Activated CD4-positive, alpha-beta T cell treated with anti-CD3 and anti-CD28 coated beads, Interleukin-2, amount 10 ng/mL, durations not matched to agents 24 days and 14 days (primary cell): ENCODE measurements around the gene LTK. TPM values are rescaled to one million over a fixed set of nuclear protein-coding genes. Genes with fewer than 3 reads are reported as not detected.

Source experiments
- DNase-seq: peaks from one replicate; pipeline ENCODE4 v3.0.0; 2022
- H3K27ac Mint-ChIP-seq: one replicate; pipeline ENCODE4 v1.8.0; 2022; ENCODE audit warnings: mild to moderate bottlenecking, mixed read lengths
- H3K27me3 Mint-ChIP-seq: one replicate; pipeline ENCODE4 v1.8.0; 2022; ENCODE audit warnings: mixed read lengths
- H3K36me3 Mint-ChIP-seq: one replicate; pipeline ENCODE4 v1.8.0; 2022; ENCODE audit warnings: low read depth, mild to moderate bottlenecking, mixed read lengths
- H3K4me1 Mint-ChIP-seq: one replicate; pipeline ENCODE4 v1.8.0; 2021; ENCODE audit warnings: mixed read lengths
- H3K4me3 Mint-ChIP-seq: one replicate; pipeline ENCODE4 v1.8.0; 2022; ENCODE audit warnings: mild to moderate bottlenecking, moderate library complexity, mixed read lengths
- H3K9me3 Mint-ChIP-seq: one replicate; pipeline ENCODE4 v1.8.0; 2021; ENCODE audit warnings: mixed read lengths
- intact Hi-C: fragments of 100-400 bp; cut with micrococcal nuclease; formaldehyde crosslinking; loops from one replicate; pipeline ENCODE4 v1.15.1; 2023
- total RNA-seq: library from RNA; stranded (reverse); gene quantifications from 2 replicates; pipeline ENCODE4 v1.2.3, GENCODE V29; 2022

LTK gene
- total RNA-seq, 1 donor from 2014 or later, result not detected

DNA sequence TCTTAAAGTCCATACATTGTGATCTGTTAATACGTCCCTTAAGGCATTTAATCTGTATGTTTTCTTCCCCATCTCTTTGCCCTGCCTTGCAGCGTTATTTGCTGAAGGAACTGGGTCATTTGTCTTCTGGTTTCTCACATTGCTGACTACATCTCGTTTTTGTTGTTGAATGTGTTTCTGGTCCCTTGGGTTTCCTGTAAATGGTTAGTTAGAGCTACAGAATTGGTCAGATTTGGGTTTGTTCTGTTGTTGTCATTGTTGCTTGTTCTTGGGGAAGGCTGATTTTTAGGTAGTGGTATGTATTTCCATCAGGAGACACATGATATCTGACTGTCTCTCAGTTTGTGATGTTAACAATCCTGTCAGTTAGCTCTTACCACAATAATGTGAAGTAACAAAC is 46.9 kb downstream of the LTK start:
- no peaks in the 10 kb centered on the region for H3K27me3 Mint-ChIP-seq
- intact Hi-C loops, result loop anchor here (1.0 to 5.0 kb wide), 2 partner anchors 36 to 345 kb away; no protein-coding TSS in a partner anchor
- no peak for DNase-seq
- no peak overlapping the region for H3K27ac Mint-ChIP-seq
- H3K4me3 Mint-ChIP-seq, result no peak overlapping the region
- H3K36me3 Mint-ChIP-seq, result peaks cover 52% of the 10 kb centered on the region
- H3K4me1 Mint-ChIP-seq, result peaks cover 6% of the 10 kb centered on the region
- no peaks in the 10 kb centered on the region for H3K9me3 Mint-ChIP-seq

DNA sequence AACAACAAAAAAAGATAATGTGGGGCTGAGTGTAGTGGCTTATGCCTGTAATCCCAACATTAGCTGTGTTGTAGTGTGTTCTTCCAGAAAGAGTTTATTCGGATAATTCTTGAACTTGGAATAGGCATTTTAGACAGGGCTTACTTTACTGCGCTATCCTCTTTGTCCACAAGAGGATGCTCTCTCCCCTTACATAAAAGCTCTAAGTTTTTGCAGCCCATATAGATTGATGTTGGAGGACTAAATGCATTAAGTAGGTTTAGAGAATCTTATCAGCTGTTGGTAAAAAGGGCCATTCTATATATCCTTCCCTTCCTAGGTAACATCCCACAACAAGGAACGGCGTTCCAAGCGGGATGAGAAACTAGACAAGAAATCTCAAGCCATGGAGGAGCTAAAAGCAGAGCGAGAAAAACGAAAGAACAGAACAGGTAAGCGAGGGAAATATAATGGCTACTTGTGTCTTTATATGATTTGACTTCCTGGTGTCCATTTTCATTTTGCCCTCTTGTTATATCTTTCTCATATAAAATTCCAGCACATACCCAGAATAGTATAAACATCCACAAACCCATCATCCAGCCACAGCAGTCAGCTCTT is 47.7 kb downstream of the LTK start:
- intact Hi-C loops, result loop anchor here (1.0 to 5.0 kb wide), 2 partner anchors 36 to 345 kb away; no protein-coding TSS in a partner anchor
- peaks cover 46% of the 10 kb centered on the region for H3K36me3 Mint-ChIP-seq
- H3K27ac Mint-ChIP-seq, result no peak overlapping the region
- peaks cover 6% of the 10 kb centered on the region for H3K4me1 Mint-ChIP-seq
- H3K27me3 Mint-ChIP-seq, result no peaks in the 10 kb centered on the region
- H3K9me3 Mint-ChIP-seq, result no peaks in the 10 kb centered on the region
- H3K4me3 Mint-ChIP-seq, result no peak overlapping the region
- peak; percentile 83 for DNase-seq

DNA sequence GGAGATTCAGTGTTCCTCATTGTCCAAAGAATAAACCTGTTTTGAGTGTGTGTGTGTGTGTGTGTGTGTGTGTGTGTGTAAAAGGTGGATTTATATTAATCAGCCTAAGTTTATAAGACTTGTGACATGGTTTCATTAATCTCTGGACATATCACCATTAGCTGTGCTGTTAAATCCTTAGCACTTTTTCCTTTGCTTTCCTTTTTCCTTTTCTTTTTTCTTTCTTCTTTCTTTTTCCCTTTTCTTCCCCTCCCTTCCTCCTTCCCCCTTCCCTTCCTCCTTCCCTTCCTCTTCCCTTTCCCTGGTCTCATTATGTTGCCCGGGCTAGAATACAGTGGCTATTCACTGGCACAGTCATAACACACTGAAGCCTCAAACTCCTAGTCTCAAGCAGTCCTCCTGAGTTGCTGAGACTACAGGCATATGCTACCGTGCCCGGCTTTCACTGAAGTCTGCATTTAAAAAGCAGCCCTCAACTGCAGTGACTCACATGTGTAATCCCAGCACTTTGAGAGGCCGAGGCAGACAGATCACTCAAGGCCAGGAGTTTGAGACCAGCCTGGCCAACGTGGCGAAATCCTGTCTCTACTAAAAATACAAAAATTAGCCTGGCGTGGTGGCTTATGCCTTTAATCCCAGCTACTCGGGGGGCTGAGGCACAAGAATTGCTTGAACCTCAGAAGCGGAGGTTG is 48.6 kb downstream of the LTK start:
- no peak overlapping the region for H3K4me3 Mint-ChIP-seq
- intact Hi-C loops, result loop anchor here (5.0 kb wide), 1 partner anchor 37 kb away; no protein-coding TSS in a partner anchor
- H3K4me1 Mint-ChIP-seq, result peaks cover 6% of the 10 kb centered on the region
- DNase-seq, result no peak
- H3K9me3 Mint-ChIP-seq, result no peaks in the 10 kb centered on the region
- no peak overlapping the region for H3K27ac Mint-ChIP-seq
- H3K27me3 Mint-ChIP-seq, result no peaks in the 10 kb centered on the region
- H3K36me3 Mint-ChIP-seq, result peaks cover 41% of the 10 kb centered on the region

DNA sequence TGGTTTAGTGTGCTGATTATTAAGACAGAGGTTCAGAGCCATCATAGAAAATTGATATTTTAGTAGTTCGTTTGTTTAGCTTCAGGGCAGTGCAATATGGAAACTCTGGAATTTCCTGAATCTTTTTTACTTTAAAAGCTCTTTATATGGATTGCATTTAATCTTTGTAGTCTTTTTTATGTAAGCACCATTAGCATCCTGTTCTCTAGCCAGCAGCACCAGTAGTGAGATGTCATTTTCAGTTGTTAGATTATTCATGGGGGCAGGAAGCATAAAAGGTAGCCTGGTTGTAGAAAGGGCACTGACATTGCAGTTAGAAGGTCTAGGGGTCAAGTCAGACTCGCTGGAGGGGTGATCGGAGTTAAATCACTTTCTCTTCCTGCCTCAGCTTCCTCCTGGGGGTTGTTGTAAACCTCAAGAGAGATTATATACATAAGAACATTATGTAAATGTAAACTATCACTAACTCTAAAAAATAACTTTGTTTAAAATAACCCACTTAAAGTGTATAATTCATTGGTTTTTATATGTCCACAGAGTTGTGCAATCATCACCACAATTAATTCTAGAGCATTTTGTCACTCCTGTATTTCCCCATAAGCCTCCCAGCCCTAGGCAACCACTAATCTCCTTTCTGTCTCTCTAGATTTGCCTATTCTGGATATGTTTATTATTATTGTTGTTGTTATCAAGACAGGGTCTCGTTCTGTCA is 51.4 kb downstream of the LTK start:
- no peak overlapping the region for H3K4me3 Mint-ChIP-seq
- H3K9me3 Mint-ChIP-seq, result no peaks in the 10 kb centered on the region
- H3K4me1 Mint-ChIP-seq, result peaks cover 3% of the 10 kb centered on the region
- intact Hi-C loops, result no loop called here
- no peak for DNase-seq
- H3K27ac Mint-ChIP-seq, result no peak overlapping the region
- H3K36me3 Mint-ChIP-seq, result peaks cover 40% of the 10 kb centered on the region
- H3K27me3 Mint-ChIP-seq, result no peaks in the 10 kb centered on the region

Other genes starting within 250 kb of the LTK start
- gene OIP5, start 181.2 kb downstream of the LTK start, total RNA-seq, result 15.8 and 21.0 TPM in 2 replicates
- 115 and 116 TPM in 2 replicates for gene NUSAP1, start 180.9 kb downstream of the LTK start, total RNA-seq
- 25.3 and 25.4 TPM in 2 replicates for gene NDUFAF1, start 111.3 kb downstream of the LTK start, total RNA-seq
- 36.6 and 38.1 TPM in 2 replicates for gene RTF1, start 96.7 kb downstream of the LTK start, total RNA-seq
- 3.3 and 3.8 TPM in 2 replicates for gene ITPKA, start 20.0 kb downstream of the LTK start, total RNA-seq
- gene RPAP1, start 30.4 kb upstream of the LTK start, total RNA-seq, result 56.5 and 61.3 TPM in 2 replicates
- gene TYRO3, start 45.4 kb upstream of the LTK start, total RNA-seq, result 4.2 and 6.2 TPM in 2 replicates
- 36.0 and 37.7 TPM in 2 replicates for gene MGA, start 146.6 kb upstream of the LTK start, total RNA-seq